AG04450 (cell line): ENCODE results near the gene IL37. TPM values are rescaled to one million over a fixed set of nuclear protein-coding genes. Genes with fewer than 3 reads are reported as not detected.

Experiments
- CTCF ChIA-PET: fragments of 300-600, 350-600 bp; formaldehyde crosslinking; extraction: SDS; loops from one replicate; lab custom pipeline; 2022; ENCODE audit warnings: antibody characterized with exemption, inconsistent platforms; lab: Charles Lee
- POLR2A ChIA-PET: fragments of 350-600 bp; formaldehyde crosslinking; extraction: SDS; loops from one replicate; lab custom pipeline; 2021; ENCODE audit warnings: antibody characterized with exemption, inconsistent platforms; lab: Yijun Ruan, JAX
- DNase-seq: peaks from one replicate; pipeline ENCODE4 v3.0.0-alpha.2; 2011; ENCODE audit warnings: low read depth, low spot score
- H3K27ac ChIP-seq: one replicate; pipeline ENCODE4 v1.5.1; 2012; ENCODE audit warnings: low read depth, low read length, control low read depth
- H3K27me3 ChIP-seq: one replicate; pipeline ENCODE4 v1.6.0; 2012; ENCODE audit warnings: low read length; ENCODE audit not compliant: control insufficient read depth, insufficient read depth
- H3K4me3 ChIP-seq: 2 replicates; pipeline ENCODE4 v1.5.1; 2011; ENCODE audit warnings: mild to moderate bottlenecking, low read depth, low read length, control low read depth
- H3K9me3 ChIP-seq: 2 replicates; pipeline ENCODE4 v1.5.1; 2012; ENCODE audit warnings: low read length; ENCODE audit not compliant: control insufficient read depth, insufficient read depth
- CTCF ChIP-seq: IDR thresholded peaks from 2 replicates; pipeline ENCODE4 v1.5.1; 2011; ENCODE audit warnings: low read depth, low read length, control low read depth, inconsistent platforms
- polyA minus RNA-seq: library from RNA; depleted of rRNA, polyadenylated mRNA; stranded (reverse); fragments of >200 nt; gene quantifications from 2 replicates; pipeline ENCODE4 v1.2.3, GENCODE V29; 2011; rRNA and poly(A)+ RNA removed
- polyA plus RNA-seq: library from polyadenylated mRNA; depleted of rRNA; stranded (reverse); fragments of >200 nt; gene quantifications from 2 replicates; pipeline ENCODE4 v1.2.3, GENCODE V29; 2011; rRNA removed

IL37 gene, protein sequence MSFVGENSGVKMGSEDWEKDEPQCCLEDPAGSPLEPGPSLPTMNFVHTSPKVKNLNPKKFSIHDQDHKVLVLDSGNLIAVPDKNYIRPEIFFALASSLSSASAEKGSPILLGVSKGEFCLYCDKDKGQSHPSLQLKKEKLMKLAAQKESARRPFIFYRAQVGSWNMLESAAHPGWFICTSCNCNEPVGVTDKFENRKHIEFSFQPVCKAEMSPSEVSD
- polyA plus RNA-seq: not detected in 2 replicates
- polyA minus RNA-seq: not detected in 2 replicates

- CTCF ChIA-PET: interaction anchor here (1.8 kb wide), 1 partner anchor 25 kb away, joined by 5 read pairs; no protein-coding TSS in a partner anchor
Measured at GRCh38 chr2:112910865-112911264, at the start of gene IL37. Gene IL37, plus strand, starts transcription at chr2:112911165. Its CDS starts 1,848 bp downstream, at chr2:112913013.

GRCh38 chr2:112864072-112864471, 46.9 kb upstream of the IL37 start:
- H3K4me3 ChIP-seq: no peak overlapping the region
- H3K27ac ChIP-seq: no peak overlapping the region
- H3K27me3 ChIP-seq: no peaks in the 10 kb centered on the region
- no peak for DNase-seq
- POLR2A ChIA-PET: no interaction called here
- CTCF ChIA-PET: no interaction called here
- TF ChIP-seq CTCF: no peak
- no peaks in the 10 kb centered on the region; the same call in 1 of the 2 replicates for H3K9me3 ChIP-seq

More at GRCh38 chr2:112910865-112911264, at the start of gene IL37:
- Histone ChIP-seq H3K9me3 (no peaks in the 10 kb centered on the region), H3K27me3 (no peaks in the 10 kb centered on the region), H3K27ac (no peak within 1 kb of the TSS), H3K4me3 (no peak within 1 kb of the TSS)
- POLR2A ChIA-PET: no interaction called here
- TF ChIP-seq CTCF: no peak
- DNase-seq: no peak

- POLR2A ChIA-PET: no interaction called here
- Histone ChIP-seq H3K9me3 (no peaks in the 10 kb centered on the region; the same call in 1 of the 2 replicates), H3K27ac (no peak overlapping the region), H3K4me3 (no peak overlapping the region), H3K27me3 (no peaks in the 10 kb centered on the region)
- CTCF ChIA-PET: no interaction called here
- no peak for DNase-seq
- TF ChIP-seq CTCF: no peak
Measured at GRCh38 chr2:112866128-112866835, 44.7 kb upstream of the IL37 start.

GRCh38 chr2:112867701-112868631, 43.0 kb upstream of the IL37 start:
- Histone ChIP-seq H3K27ac (no peak overlapping the region), H3K27me3 (no peaks in the 10 kb centered on the region), H3K9me3 (no peaks in the 10 kb centered on the region; the same call in 1 of the 2 replicates), H3K4me3 (no peak overlapping the region)
- no peak for DNase-seq
- no peak for TF ChIP-seq CTCF
- CTCF ChIA-PET: no interaction called here
- POLR2A ChIA-PET: no interaction called here
